HepG2 (cell line): ENCODE results near the gene HSPB6. TPM values are rescaled to one million over a fixed set of nuclear protein-coding genes. Genes with fewer than 3 reads are reported as not detected.

Experiments
- FUBP1 ChIP-seq: sonication (generic); formaldehyde crosslinking; IDR thresholded peaks from 2 replicates; pipeline ENCODE4 v1.5.1; 2020; ENCODE audit warnings: missing genetic modification reagents, mild to moderate bottlenecking, borderline replicate concordance
- NR1H2 ChIP-seq: sonication (generic); formaldehyde crosslinking; IDR thresholded peaks from 2 replicates; pipeline ENCODE4 v1.8.1; 2022; ENCODE audit warnings: low read depth, missing genetic modification reagents, borderline replicate concordance
- PAX8 ChIP-seq: sonication (generic); formaldehyde crosslinking; IDR thresholded peaks from 2 replicates; pipeline ENCODE4 v1.8.0; 2022; ENCODE audit warnings: mild to moderate bottlenecking, missing genetic modification reagents, borderline replicate concordance
- U2AF1 ChIP-seq: fragments of 200-400 bp; formaldehyde crosslinking; optimal IDR thresholded peaks from 2 replicates; pipeline ENCODE3; 2017; ENCODE audit warnings: mild to moderate bottlenecking, low read depth, low read length
- U2AF2 ChIP-seq: fragments of 200-400 bp; formaldehyde crosslinking; IDR thresholded peaks from 2 replicates; pipeline ENCODE4 v1.6.1; 2017; ENCODE audit warnings: low read depth, mild to moderate bottlenecking, low read length
- ZFAT ChIP-seq: sonication (generic); formaldehyde crosslinking; conservative IDR thresholded peaks from 2 replicates; pipeline ENCODE4 v1.8.1; 2023; ENCODE audit warnings: missing genetic modification reagents, inconsistent platforms
- ZHX2 ChIP-seq, 2 experiments: sonication (generic) in 1 of 2; formaldehyde crosslinking in 1 of 2; IDR thresholded peaks; 2 replicates each; pipeline versions ENCODE4 v1.6.1 to v1.9.0; 2014 to 2022; ENCODE audit warnings: antibody characterized with exemption in 1 of 2, borderline replicate concordance in 1 of 2, inconsistent platforms in 1 of 2, low read depth in 1 of 2, missing genetic modification reagents in 1 of 2
- ZNF17 ChIP-seq: sonication (generic); formaldehyde crosslinking; IDR thresholded peaks from 2 replicates; pipeline ENCODE4 v1.5.0; 2020; ENCODE audit warnings: mild to moderate bottlenecking, missing genetic modification reagents
- ZNF546 ChIP-seq: sonication (generic); formaldehyde crosslinking; conservative IDR thresholded peaks from 2 replicates; pipeline ENCODE4 v1.8.1; 2023; ENCODE audit warnings: mild to moderate bottlenecking, missing genetic modification reagents
- polyA plus RNA-seq, 8 experiments: library from polyadenylated mRNA; depleted of rRNA in 3 of 8; stranded (reverse) in 7 of 8; unstranded in 1 of 8; fragments of >200 nt; fragmentation: Illumina TruSeq in 4 of 8; extraction: Trizol in 4 of 8; gene quantifications; 2 replicates each; pipeline versions ENCODE4 v1.2.1 to v1.2.3, GENCODE V29; 2011 to 2016; ENCODE audit warnings: low read depth in 4 of 8, missing spikeins in 1 of 8, mixed read lengths in 1 of 8; ENCODE audit not compliant: insufficient read depth in 1 of 8
- total RNA-seq, 5 experiments: library from RNA; depleted of rRNA; stranded (reverse); fragments of >200 nt; fragmentation: Illumina TruSeq; extraction: Trizol; gene quantifications; 2 replicates each; pipeline ENCODE4 v1.2.3, GENCODE V29; 2016; ENCODE audit warnings: low read depth in 1 of 5

HSPB6 gene
- total and polyA plus RNA-seq, 2 of the 13 experiments (the other 11 are each of a cell fraction or from before 2014, with no cell fraction given): 0.18 TPM; not detected in 1

GRCh38 chr19:35764432-35765315 lies 7.8 kb upstream of the HSPB6 start (continued):
- TF ChIP-seq FUBP1 (CRISPR knock-in tag) (no peak), PAX8 (CRISPR knock-in tag) (no peak), ZHX2 (IDR thresholded peaks at IDR 0.05; ENCODE audit: low read depth) (no peak), ZHX2 (CRISPR knock-in tag; IDR thresholded peaks at IDR 0.05; ENCODE audit: borderline replicate concordance) (no peak), NR1H2 (CRISPR knock-in tag) (no peak), ZNF546 (CRISPR knock-in tag) (no peak), ZFAT (CRISPR knock-in tag) (no peak), U2AF2 (no peak), U2AF1 (no peak), ZNF17 (CRISPR knock-in tag) (no peak)
